ENCODE results near the gene SCNN1B.

The SCNN1B gene

GRCh38 chr16:23327836-23328235 lies 25.7 kb downstream of the SCNN1B start:
- Histone ChIP-seq H3K4me1 (ENCODE audit: control insufficient read depth, low read depth, low read length) (no peaks in the 10 kb centered on the region), H3K9ac (ENCODE audit: low read length) (no peak overlapping the region), H3K4me3 (ENCODE audit: low read length) (no peak overlapping the region), H3K27me3 (ENCODE audit: control insufficient read depth, insufficient read depth, low read length) (no peaks in the 10 kb centered on the region), H3K27ac (ENCODE audit: low read length) (no peak overlapping the region), H3K9me3 (ENCODE audit: control insufficient read depth, low read depth, low read length) (no peaks in the 10 kb centered on the region), H3K36me3 (ENCODE audit: control insufficient read depth, low read depth, low read length) (no peaks in the 10 kb centered on the region)

DNA sequence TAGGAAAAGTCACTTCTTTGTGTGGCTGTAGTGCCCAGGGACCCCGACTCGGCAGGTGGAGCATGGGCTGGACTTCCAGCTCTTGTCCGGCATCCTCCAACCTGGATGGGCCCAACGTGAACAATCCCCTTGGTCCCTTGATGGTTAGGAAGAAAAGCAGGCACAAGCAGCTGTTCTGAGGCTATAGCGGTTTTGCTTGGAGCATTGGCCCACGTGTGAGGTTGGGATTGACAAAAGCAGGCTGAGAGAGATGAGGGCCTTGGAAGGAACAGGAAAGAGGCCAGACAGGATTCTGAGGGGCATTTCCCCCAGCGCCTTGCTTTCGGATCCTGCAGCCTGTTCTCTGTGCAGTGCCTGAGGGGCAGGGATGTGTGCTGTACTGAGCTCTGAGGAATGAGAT lies 28.1 kb downstream of the SCNN1B start:
- H3K27ac ChIP-seq (ENCODE audit: low read length), result no peak overlapping the region
- no peaks in the 10 kb centered on the region for H3K9me3 ChIP-seq (ENCODE audit: control insufficient read depth, low read depth, low read length)
- no peaks in the 10 kb centered on the region for H3K4me1 ChIP-seq (ENCODE audit: control insufficient read depth, low read depth, low read length)
- H3K36me3 ChIP-seq (ENCODE audit: control insufficient read depth, low read depth, low read length), result no peaks in the 10 kb centered on the region
- no peak overlapping the region for H3K4me3 ChIP-seq (ENCODE audit: low read length)
- H3K27me3 ChIP-seq (ENCODE audit: control insufficient read depth, insufficient read depth, low read length), result no peaks in the 10 kb centered on the region
- no peak overlapping the region for H3K9ac ChIP-seq (ENCODE audit: low read length)

- Histone ChIP-seq H3K9me3 (ENCODE audit: control insufficient read depth, low read depth, low read length) (no peaks in the 10 kb centered on the region), H3K36me3 (ENCODE audit: control insufficient read depth, low read depth, low read length) (no peaks in the 10 kb centered on the region), H3K4me1 (ENCODE audit: control insufficient read depth, low read depth, low read length) (no peaks in the 10 kb centered on the region), H3K27me3 (ENCODE audit: control insufficient read depth, insufficient read depth, low read length) (no peaks in the 10 kb centered on the region), H3K27ac (ENCODE audit: low read length) (no peak overlapping the region), H3K9ac (ENCODE audit: low read length) (no peak overlapping the region), H3K4me3 (ENCODE audit: low read length) (no peak overlapping the region)
Observed at GRCh38 chr16:23330583-23331249, 28.6 kb downstream of the SCNN1B start.

- Histone ChIP-seq H3K4me3 (ENCODE audit: low read length) (no peak overlapping the region), H3K4me1 (ENCODE audit: control insufficient read depth, low read depth, low read length) (no peaks in the 10 kb centered on the region), H3K36me3 (ENCODE audit: control insufficient read depth, low read depth, low read length) (no peaks in the 10 kb centered on the region), H3K9me3 (ENCODE audit: control insufficient read depth, low read depth, low read length) (no peaks in the 10 kb centered on the region), H3K9ac (ENCODE audit: low read length) (no peak overlapping the region), H3K27me3 (ENCODE audit: control insufficient read depth, insufficient read depth, low read length) (no peaks in the 10 kb centered on the region), H3K27ac (ENCODE audit: low read length) (no peak overlapping the region)
Observed at GRCh38 chr16:23333034-23333579, 31.0 kb downstream of the SCNN1B start.

DNA sequence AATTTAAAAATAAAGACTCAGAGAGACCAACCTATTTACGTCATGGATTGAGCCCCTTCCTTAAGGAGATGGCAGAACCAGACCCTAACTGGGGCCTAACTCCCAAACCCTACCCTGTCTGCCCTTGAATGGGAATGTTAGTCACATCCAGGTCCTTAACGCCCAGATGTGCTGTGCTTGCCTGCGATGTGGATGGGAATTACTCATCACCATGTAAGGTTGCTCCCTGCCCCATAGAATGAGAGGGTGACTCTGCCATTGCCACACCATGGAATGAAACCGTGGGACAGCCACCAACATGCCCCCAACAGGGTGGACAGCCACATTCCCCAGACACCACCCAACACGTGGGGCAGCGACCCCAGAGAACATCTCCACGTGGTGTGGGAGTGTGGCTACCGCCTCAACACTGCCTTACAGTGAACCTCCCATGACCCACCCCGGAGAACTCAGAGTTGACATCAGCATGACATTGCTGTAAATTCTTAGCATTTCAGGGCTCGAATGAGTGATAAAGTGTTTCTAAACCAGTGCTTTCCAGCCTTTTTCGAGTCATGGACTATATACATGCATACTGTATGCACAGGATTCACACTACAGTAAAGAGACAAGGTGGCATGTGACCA lies 31.8 kb downstream of the SCNN1B start:
- Histone ChIP-seq H3K9ac (ENCODE audit: low read length) (no peak overlapping the region), H3K27ac (ENCODE audit: low read length) (no peak overlapping the region), H3K36me3 (ENCODE audit: control insufficient read depth, low read depth, low read length) (no peaks in the 10 kb centered on the region), H3K4me1 (ENCODE audit: control insufficient read depth, low read depth, low read length) (no peaks in the 10 kb centered on the region), H3K27me3 (ENCODE audit: control insufficient read depth, insufficient read depth, low read length) (no peaks in the 10 kb centered on the region), H3K4me3 (ENCODE audit: low read length) (no peak overlapping the region), H3K9me3 (ENCODE audit: control insufficient read depth, low read depth, low read length) (no peaks in the 10 kb centered on the region)

DNA sequence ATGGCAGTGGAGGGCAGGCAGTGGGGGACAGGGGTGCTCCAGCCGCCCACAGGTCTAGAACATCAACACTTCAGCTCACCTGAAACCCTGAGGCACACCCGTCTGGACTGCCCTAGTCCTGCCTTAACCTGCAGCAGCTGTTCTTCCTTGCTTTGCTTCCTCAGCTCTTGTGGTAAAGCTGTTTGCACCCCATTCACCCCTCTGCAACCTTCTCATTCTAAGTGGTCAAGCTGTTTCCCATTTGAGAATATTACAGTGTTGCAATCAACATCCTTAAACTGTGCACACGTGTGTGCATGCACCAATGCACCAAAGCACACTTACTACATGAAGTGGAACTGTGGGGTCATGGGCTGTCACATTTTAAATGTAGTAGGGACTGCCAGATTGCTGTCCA lies 32.4 kb downstream of the SCNN1B start:
- H3K36me3 ChIP-seq (ENCODE audit: control insufficient read depth, low read depth, low read length), result no peaks in the 10 kb centered on the region
- no peak overlapping the region for H3K9ac ChIP-seq (ENCODE audit: low read length)
- no peaks in the 10 kb centered on the region for H3K4me1 ChIP-seq (ENCODE audit: control insufficient read depth, low read depth, low read length)
- no peak overlapping the region for H3K27ac ChIP-seq (ENCODE audit: low read length)
- no peaks in the 10 kb centered on the region for H3K9me3 ChIP-seq (ENCODE audit: control insufficient read depth, low read depth, low read length)
- H3K4me3 ChIP-seq (ENCODE audit: low read length), result no peak overlapping the region
- no peaks in the 10 kb centered on the region for H3K27me3 ChIP-seq (ENCODE audit: control insufficient read depth, insufficient read depth, low read length)

GRCh38 chr16:23334950-23335349 lies 32.8 kb downstream of the SCNN1B start:
- H3K9me3 ChIP-seq (ENCODE audit: control insufficient read depth, low read depth, low read length), result no peaks in the 10 kb centered on the region

DNA sequence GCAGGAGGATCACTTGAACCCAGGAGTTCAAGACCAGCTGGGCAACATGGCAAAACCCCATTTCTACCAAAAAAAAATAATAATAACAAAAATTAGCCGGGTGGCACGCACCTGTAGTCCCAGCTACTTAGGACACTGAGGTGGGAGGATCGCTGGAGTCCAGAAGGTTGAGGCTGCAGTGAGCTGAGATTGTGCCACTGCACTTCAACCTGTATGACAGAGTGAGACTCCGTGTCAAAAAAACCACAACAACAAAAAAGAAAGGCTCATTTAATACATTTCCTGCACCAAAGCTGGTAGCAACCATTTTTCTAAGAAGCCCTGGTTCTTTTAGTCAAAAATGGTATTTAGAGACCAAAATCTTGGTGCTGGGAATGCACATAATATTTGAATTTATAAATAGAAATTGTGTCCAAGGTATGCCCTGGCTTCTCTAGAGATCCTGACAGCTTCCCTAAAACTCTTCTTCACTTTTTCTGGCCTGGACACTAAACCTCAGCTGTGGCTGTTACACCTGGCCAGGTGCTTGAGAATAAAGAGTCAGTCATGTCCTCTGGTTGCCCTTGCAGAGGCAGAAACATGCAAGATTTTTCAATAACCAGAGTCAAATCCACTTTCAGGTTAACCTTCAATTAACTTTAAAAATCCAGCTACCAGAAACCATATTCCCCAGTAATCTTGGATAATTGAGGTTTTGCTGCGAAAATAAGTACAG lies 35.9 kb downstream of the SCNN1B start:
- no peak overlapping the region for H3K4me3 ChIP-seq (ENCODE audit: low read length)
- H3K27ac ChIP-seq (ENCODE audit: low read length), result no peak overlapping the region
- no peak overlapping the region for H3K9ac ChIP-seq (ENCODE audit: low read length)
- no peaks in the 10 kb centered on the region for H3K9me3 ChIP-seq (ENCODE audit: control insufficient read depth, low read depth, low read length)
- no peaks in the 10 kb centered on the region for H3K4me1 ChIP-seq (ENCODE audit: control insufficient read depth, low read depth, low read length)
- no peaks in the 10 kb centered on the region for H3K36me3 ChIP-seq (ENCODE audit: control insufficient read depth, low read depth, low read length)
- no peaks in the 10 kb centered on the region for H3K27me3 ChIP-seq (ENCODE audit: control insufficient read depth, insufficient read depth, low read length)

More at GRCh38 chr16:23334950-23335349, 32.8 kb downstream of the SCNN1B start:
- H3K27me3 ChIP-seq (ENCODE audit: control insufficient read depth, insufficient read depth, low read length), result no peaks in the 10 kb centered on the region
- no peak overlapping the region for H3K9ac ChIP-seq (ENCODE audit: low read length)
- no peaks in the 10 kb centered on the region for H3K36me3 ChIP-seq (ENCODE audit: control insufficient read depth, low read depth, low read length)
- H3K27ac ChIP-seq (ENCODE audit: low read length), result no peak overlapping the region
- H3K4me3 ChIP-seq (ENCODE audit: low read length), result no peak overlapping the region
- H3K4me1 ChIP-seq (ENCODE audit: control insufficient read depth, low read depth, low read length), result no peaks in the 10 kb centered on the region

DNA sequence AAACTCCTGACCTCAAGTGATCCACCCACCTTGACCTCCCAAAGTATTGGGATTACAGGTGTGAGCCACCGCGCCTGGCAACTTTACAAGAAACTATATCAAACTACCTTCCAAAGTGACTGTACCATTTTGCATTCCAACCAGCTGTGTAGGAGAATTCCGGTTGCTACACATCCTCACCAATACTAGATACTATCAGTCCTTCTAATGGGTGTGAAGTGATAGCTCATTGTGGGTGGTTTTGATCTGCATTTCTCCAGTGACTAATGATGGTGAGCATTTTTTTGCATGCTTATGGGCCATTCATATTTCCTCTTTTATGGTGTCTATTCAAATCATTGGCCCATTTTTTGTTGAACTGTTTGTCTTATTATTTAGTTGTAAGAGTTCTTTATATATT lies 37.7 kb downstream of the SCNN1B start:
- Histone ChIP-seq H3K4me1 (ENCODE audit: control insufficient read depth, low read depth, low read length) (peaks cover 3% of the 10 kb centered on the region), H3K9me3 (ENCODE audit: control insufficient read depth, low read depth, low read length) (no peaks in the 10 kb centered on the region), H3K4me3 (ENCODE audit: low read length) (no peak overlapping the region), H3K9ac (ENCODE audit: low read length) (no peak overlapping the region), H3K36me3 (ENCODE audit: control insufficient read depth, low read depth, low read length) (no peaks in the 10 kb centered on the region), H3K27me3 (ENCODE audit: control insufficient read depth, insufficient read depth, low read length) (no peaks in the 10 kb centered on the region), H3K27ac (ENCODE audit: low read length) (no peak overlapping the region)

- Histone ChIP-seq H3K9ac (ENCODE audit: low read length) (no peak overlapping the region), H3K36me3 (ENCODE audit: control insufficient read depth, low read depth, low read length) (no peaks in the 10 kb centered on the region), H3K4me3 (ENCODE audit: low read length) (no peak overlapping the region), H3K4me1 (ENCODE audit: control insufficient read depth, low read depth, low read length) (peaks cover 3% of the 10 kb centered on the region), H3K27ac (ENCODE audit: low read length) (no peak overlapping the region), H3K27me3 (ENCODE audit: control insufficient read depth, insufficient read depth, low read length) (no peaks in the 10 kb centered on the region), H3K9me3 (ENCODE audit: control insufficient read depth, low read depth, low read length) (no peaks in the 10 kb centered on the region)
Observed at GRCh38 chr16:23342083-23342640, 40.1 kb downstream of the SCNN1B start.
